H1 (cell line): ENCODE data around the gene ITPR1. TPM values are rescaled to one million over a fixed set of nuclear protein-coding genes. Genes with fewer than 3 reads are reported as not detected.

ENCODE experiments used
- CTCF ChIA-PET: fragments of 300-600 bp; sonication (Branson Sonifier 250); formaldehyde crosslinking; loops from one replicate; lab custom pipeline; 2021; ENCODE audit not compliant: partially characterized antibody; lab: Charles Lee
- POLR2A ChIA-PET: fragments of 300-600 bp; sonication (Branson Sonifier 250); formaldehyde crosslinking; loops from one replicate; lab custom pipeline; 2021; ENCODE audit warnings: inconsistent platforms; ENCODE audit not compliant: partially characterized antibody; lab: Charles Lee
- DNase-seq, 2 experiments: peaks; one replicate each; pipeline versions ENCODE4 v3.0.0 to v3.0.0-alpha.2; 2010 to 2022; ENCODE audit warnings: low spot score in 2 of 2, low read depth in 1 of 2, mixed read lengths in 1 of 2
- FAIRE-seq: peaks from 2 replicates; lab custom pipeline; 2011; peaks lifted over from hg19 to GRCh38; lab: Jason Lieb, UNC
- H2AFZ ChIP-seq: 2 replicates; pipeline ENCODE4 v1.8.1; 2012; ENCODE audit warnings: low read length, inconsistent platforms
- H2AK5ac ChIP-seq: 2 replicates; pipeline ENCODE4 v1.6.1; 2013; ENCODE audit warnings: low read depth, low read length
- H2BK120ac ChIP-seq: replicated peaks from 2 replicates; pipeline ENCODE3; 2013; ENCODE audit warnings: low read depth, low read length, inconsistent platforms
- H2BK12ac ChIP-seq: 2 replicates; pipeline ENCODE4 v1.6.1; 2013; ENCODE audit warnings: low read depth, low read length
- H2BK15ac ChIP-seq: 2 replicates; pipeline ENCODE4 v1.6.1; 2013; ENCODE audit warnings: low read length
- H2BK20ac ChIP-seq: 2 replicates; pipeline ENCODE4 v1.6.1; 2013; ENCODE audit warnings: low read length
- H2BK5ac ChIP-seq: 2 replicates; pipeline ENCODE4 v1.6.1; 2013; ENCODE audit warnings: low read depth, low read length
- H3K14ac ChIP-seq: 2 replicates; pipeline ENCODE4 v1.6.1; 2013; ENCODE audit warnings: inconsistent platforms; ENCODE audit not compliant: insufficient read length
- H3K18ac ChIP-seq: 2 replicates; pipeline ENCODE4 v1.6.1; 2013; ENCODE audit warnings: low read length; ENCODE audit errors: extremely low read depth
- H3K23ac ChIP-seq: 2 replicates; pipeline ENCODE4 v1.6.1; 2013; ENCODE audit warnings: inconsistent platforms; ENCODE audit not compliant: insufficient read length
- H3K23me2 ChIP-seq: 2 replicates; pipeline ENCODE4 v1.6.1; 2013; ENCODE audit warnings: low read depth, low read length
- H3K27ac ChIP-seq: 2 replicates; pipeline ENCODE4 v1.6.1; 2011; ENCODE audit warnings: low read depth, low read length, inconsistent platforms
- H3K27me3 ChIP-seq, 4 experiments: replicated peaks in 1 of 4; 1 replicate in 1 of 4; 2 replicates in 3 of 4; pipeline versions ENCODE4 v1.6.1 to v1.8.1; 2011 to 2013; ENCODE audit warnings: low read length in 3 of 4, mild to moderate bottlenecking in 3 of 4, inconsistent platforms in 2 of 4, mixed read lengths in 2 of 4, moderate library complexity in 1 of 4; ENCODE audit not compliant: control insufficient read depth in 3 of 4, insufficient read depth in 3 of 4; ENCODE audit errors: extremely low read depth in 1 of 4
- H3K36me3 ChIP-seq, 4 experiments: 2 replicates each; pipeline versions ENCODE4 v1.6.1 to v1.8.1; 2011 to 2013; ENCODE audit warnings: mild to moderate bottlenecking in 4 of 4, low read length in 3 of 4, moderate library complexity in 2 of 4, control low read depth in 1 of 4, inconsistent platforms in 1 of 4; ENCODE audit not compliant: insufficient read depth in 4 of 4, control insufficient read depth in 2 of 4
- H3K4ac ChIP-seq: replicated peaks from 2 replicates; pipeline ENCODE3; 2013; ENCODE audit warnings: low read length, low read depth, mixed read lengths, inconsistent platforms; ENCODE audit not compliant: insufficient read length
- H3K4me1 ChIP-seq, 4 experiments: replicated peaks in 1 of 4; 1 replicate in 1 of 4; 2 replicates in 3 of 4; pipeline versions ENCODE4 v1.6.1 to v1.8.1; 2011 to 2013; ENCODE audit warnings: low read length in 3 of 4, inconsistent platforms in 2 of 4, mixed read lengths in 1 of 4; ENCODE audit not compliant: insufficient read depth in 4 of 4, control insufficient read depth in 3 of 4
- H3K4me2 ChIP-seq, 2 experiments: 2 replicates each; pipeline versions ENCODE4 v1.6.1 to v1.8.1; 2011 to 2013; ENCODE audit warnings: low read depth in 2 of 2, low read length in 2 of 2, control low read depth in 1 of 2, inconsistent platforms in 1 of 2, mild to moderate bottlenecking in 1 of 2; ENCODE audit not compliant: insufficient read depth in 1 of 2
- H3K4me3 ChIP-seq, 4 experiments: fragments of 200-600, 300-600 bp in 1 of 4; sonication (generic), shearing (Covaris generic), sonication (Bioruptor Twin) in 1 of 4; 2 replicates each; pipeline versions ENCODE4 v1.5.1 to v1.8.1; 2011 to 2016; ENCODE audit warnings: low read length in 4 of 4, low read depth in 3 of 4, control low read depth in 2 of 4, inconsistent platforms in 2 of 4, mild to moderate bottlenecking in 2 of 4, mixed read lengths in 1 of 4, moderate library complexity in 1 of 4; ENCODE audit not compliant: insufficient read depth in 2 of 4; ENCODE audit errors: extremely low read depth in 1 of 4
- H3K56ac ChIP-seq: replicated peaks from 2 replicates; pipeline ENCODE3; 2013; ENCODE audit warnings: low read depth, mild to moderate bottlenecking, mixed read lengths, low read length, inconsistent platforms; ENCODE audit not compliant: insufficient read length
- H3K79me1 ChIP-seq: 2 replicates; pipeline ENCODE4 v1.6.1; 2013; ENCODE audit warnings: low read depth, low read length, control low read depth
- H3K79me2 ChIP-seq, 2 experiments: 2 replicates each; pipeline versions ENCODE4 v1.6.1 to v1.8.1; 2012 to 2013; ENCODE audit warnings: low read length in 2 of 2, mild to moderate bottlenecking in 2 of 2, inconsistent platforms in 1 of 2; ENCODE audit not compliant: insufficient read depth in 2 of 2, control insufficient read depth in 1 of 2
- H3K9ac ChIP-seq, 4 experiments: replicated peaks in 1 of 4; 1 replicate in 1 of 4; 2 replicates in 3 of 4; pipeline versions ENCODE4 v1.6.1 to v1.8.1; 2011 to 2013; ENCODE audit warnings: low read depth in 3 of 4, low read length in 3 of 4, control low read depth in 2 of 4, mild to moderate bottlenecking in 2 of 4, moderate library complexity in 2 of 4, inconsistent platforms in 1 of 4; ENCODE audit errors: extremely low read depth in 1 of 4
- H3K9me3 ChIP-seq, 2 experiments: 2 replicates each; pipeline versions ENCODE4 v1.6.1 to v1.8.1; 2012 to 2013; ENCODE audit warnings: mild to moderate bottlenecking in 2 of 2, moderate library complexity in 2 of 2, control low read depth in 1 of 2, inconsistent platforms in 1 of 2, low read depth in 1 of 2, low read length in 1 of 2, mixed read lengths in 1 of 2; ENCODE audit not compliant: insufficient read depth in 2 of 2
- H4K20me1 ChIP-seq, 2 experiments: replicated peaks in 1 of 2; 2 replicates each; pipeline versions ENCODE3 to v1.8.1; 2011 to 2013; ENCODE audit warnings: inconsistent platforms in 2 of 2, low read length in 2 of 2, mild to moderate bottlenecking in 1 of 2; ENCODE audit not compliant: insufficient read depth in 2 of 2, control insufficient read depth in 1 of 2
- H4K5ac ChIP-seq: 2 replicates; pipeline ENCODE4 v1.6.1; 2013; ENCODE audit warnings: low read length, low read depth, mixed read lengths, inconsistent platforms; ENCODE audit not compliant: insufficient read length
- H4K8ac ChIP-seq: 2 replicates; pipeline ENCODE4 v1.8.0; 2013; ENCODE audit warnings: mild to moderate bottlenecking, moderate library complexity, low read length, inconsistent platforms; ENCODE audit not compliant: insufficient read depth; ENCODE audit errors: extremely low read depth
- H4K91ac ChIP-seq: replicated peaks from 2 replicates; pipeline ENCODE3; 2013; ENCODE audit warnings: low read length, mixed read lengths, inconsistent platforms; ENCODE audit not compliant: insufficient read length
- ASH2L ChIP-seq: fragments of 200-600, 300-600 bp; sonication (generic); IDR thresholded peaks from one replicate; pipeline ENCODE4 v1.7.1; 2017; ENCODE audit warnings: low read length
- MAFK ChIP-seq: IDR thresholded peaks from 2 replicates; pipeline ENCODE4 v1.6.1; 2012; ENCODE audit warnings: low read depth, mild to moderate bottlenecking, improper control_type of control experiment, low read length
- WGBS, 2 experiments: shearing (Covaris generic) in 1 of 2; methylation state at CpG; one replicate each; pipeline versions ENCODE4 v1.1.6 to v1.1.7; 2013 to 2015; ENCODE audit warnings: low lambda C conversion rate in 2 of 2, mixed read lengths in 2 of 2, inconsistent platforms in 1 of 2, low coverage in 1 of 2, missing lambda C conversion rate in 1 of 2; ENCODE audit not compliant: insufficient replicate concordance in 2 of 2, insufficient coverage in 1 of 2, insufficient read length in 1 of 2; ENCODE audit errors: extremely low coverage in 1 of 2, missing lambda C conversion rate in 1 of 2; 5-methylcytosine and 5-hydroxymethylcytosine counted together
- polyA plus RNA-seq, 7 experiments: library from polyadenylated mRNA; depleted of rRNA in 3 of 7; stranded (reverse) in 5 of 7; unstranded in 2 of 7; fragments of >200 nt in 5 of 7; fragments of 200-250 nt in 2 of 7; gene quantifications; 1 replicate in 5 of 7; 2 replicates in 1 of 7; 4 replicates in 1 of 7; pipeline versions ENCODE4 v1.2.1 to v1.2.3, GENCODE V29; 2011 to 2013; ENCODE audit warnings: missing spikeins in 2 of 7, mixed read lengths in 2 of 7
- total RNA-seq: library from RNA; stranded (reverse); fragmentation: NEBNext Ultra II Directional; extraction: Animal tissue kit (Norgen Biotek cat#: 25700); gene quantifications from 2 replicates; pipeline ENCODE4 v1.2.1, GENCODE V29; 2021
- TF ChIP-seq, protein P1 (sequence below): IDR thresholded peaks from 2 replicates; pipeline ENCODE4 v1.6.1; 2011; ENCODE audit warnings: low read length, improper control_type of control experiment

Gene ITPR1
- total and polyA plus RNA-seq, 2 of the 8 experiments (the other 6 are each of a cell fraction or from before 2014, with no cell fraction given) = 2.5 to 16.3 TPM

DNA sequence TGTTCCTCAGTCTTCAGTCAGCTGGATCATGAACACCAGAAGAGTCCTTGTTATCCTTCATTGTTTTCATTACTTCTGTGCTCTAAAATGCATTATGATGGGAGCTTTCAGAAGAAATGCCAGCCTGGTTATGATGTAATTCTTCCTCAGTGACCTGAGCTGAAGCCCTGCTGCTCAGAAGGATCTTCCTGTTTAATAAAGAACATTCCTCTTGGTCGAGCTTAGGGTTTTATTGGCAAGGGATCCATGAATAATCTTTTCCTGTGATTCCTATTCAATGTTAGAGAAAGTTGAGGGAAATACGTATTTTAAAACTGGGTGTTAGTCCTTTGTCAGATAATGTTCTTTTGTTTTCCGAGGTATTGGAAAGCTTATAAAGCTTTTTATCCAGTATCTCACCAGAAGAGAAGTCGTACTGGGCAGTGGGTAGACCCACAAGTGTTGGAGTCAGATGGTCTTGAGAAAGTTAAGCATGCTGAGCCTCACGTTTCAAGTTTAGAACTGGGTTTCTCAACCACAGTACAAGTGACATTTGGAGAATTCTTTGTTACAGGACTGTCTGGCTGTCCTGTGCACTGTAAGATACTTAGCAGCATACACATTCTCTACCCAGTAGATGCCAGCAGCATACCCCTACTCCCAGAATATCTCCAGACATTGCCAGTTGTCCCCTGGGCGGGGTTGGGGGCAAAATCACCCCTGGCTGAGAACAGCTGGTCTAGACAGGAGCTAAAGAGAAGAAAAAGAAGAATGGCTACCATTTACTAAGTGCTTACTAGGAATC lies 273.8 kb downstream of the ITPR1 start:
- H2BK20ac ChIP-seq = no peak overlapping the region
- H2BK12ac ChIP-seq = no peak overlapping the region
- no peak overlapping the region for H3K56ac ChIP-seq
- no peaks in the 10 kb centered on the region for H3K27me3 ChIP-seq
- H2AFZ ChIP-seq = no peak overlapping the region
- no peak overlapping the region for H2BK5ac ChIP-seq
- no peak overlapping the region for H3K4ac ChIP-seq
- no peak overlapping the region for H3K27ac ChIP-seq
- H3K79me2 ChIP-seq = no peaks in the 10 kb centered on the region; a peak in 1 of 4 replicates
- H3K4me2 ChIP-seq = no peak overlapping the region
- FAIRE-seq = no peak
- H3K4me3 ChIP-seq = no peak overlapping the region
- no peaks in the 10 kb centered on the region; a peak in 1 of 8 replicates for H3K36me3 ChIP-seq
- H4K8ac ChIP-seq = no peak overlapping the region
- DNase-seq = no peak
- H3K9ac ChIP-seq = no peak overlapping the region
- H3K18ac ChIP-seq = no peak overlapping the region
- CTCF ChIA-PET = interaction anchor here (1.6 kb wide), 1 partner anchor 18 kb away, joined by 4 read pairs; no protein-coding TSS in a partner anchor
- no peak overlapping the region for H3K23ac ChIP-seq
- POLR2A ChIA-PET = no interaction called here
- WGBS, 2 experiments = 81% methylated on average over 6 of the region's 6 CpGs; no CpG with 5 or more reads in 1 of the 2 experiments
- H3K14ac ChIP-seq = no peak overlapping the region
- peaks cover 0 to 13% of the 10 kb centered on the region in 2 experiments for H3K9me3 ChIP-seq
- H4K91ac ChIP-seq = no peak overlapping the region
- H2AK5ac ChIP-seq = no peak overlapping the region
- H3K79me1 ChIP-seq = no peaks in the 10 kb centered on the region
- H4K5ac ChIP-seq = no peak overlapping the region
- no peaks in the 10 kb centered on the region for H4K20me1 ChIP-seq
- H2BK15ac ChIP-seq = no peak overlapping the region
- H2BK120ac ChIP-seq = no peak overlapping the region
- H3K23me2 ChIP-seq = no peaks in the 10 kb centered on the region
- no peaks in the 10 kb centered on the region for H3K4me1 ChIP-seq
- TF ChIP-seq MAFK (no peak), ASH2L (no peak)
- TF ChIP-seq, protein P1, sequence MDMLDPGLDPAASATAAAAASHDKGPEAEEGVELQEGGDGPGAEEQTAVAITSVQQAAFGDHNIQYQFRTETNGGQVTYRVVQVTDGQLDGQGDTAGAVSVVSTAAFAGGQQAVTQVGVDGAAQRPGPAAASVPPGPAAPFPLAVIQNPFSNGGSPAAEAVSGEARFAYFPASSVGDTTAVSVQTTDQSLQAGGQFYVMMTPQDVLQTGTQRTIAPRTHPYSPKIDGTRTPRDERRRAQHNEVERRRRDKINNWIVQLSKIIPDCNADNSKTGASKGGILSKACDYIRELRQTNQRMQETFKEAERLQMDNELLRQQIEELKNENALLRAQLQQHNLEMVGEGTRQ = no peak
